NCI-H146 (cell line): ENCODE results near the gene RGS12.

Source experiments
- DNase-seq: peaks from one replicate; lab custom pipeline; 2025; lab: John Stamatoyannopoulos, UW

Gene RGS12, protein sequence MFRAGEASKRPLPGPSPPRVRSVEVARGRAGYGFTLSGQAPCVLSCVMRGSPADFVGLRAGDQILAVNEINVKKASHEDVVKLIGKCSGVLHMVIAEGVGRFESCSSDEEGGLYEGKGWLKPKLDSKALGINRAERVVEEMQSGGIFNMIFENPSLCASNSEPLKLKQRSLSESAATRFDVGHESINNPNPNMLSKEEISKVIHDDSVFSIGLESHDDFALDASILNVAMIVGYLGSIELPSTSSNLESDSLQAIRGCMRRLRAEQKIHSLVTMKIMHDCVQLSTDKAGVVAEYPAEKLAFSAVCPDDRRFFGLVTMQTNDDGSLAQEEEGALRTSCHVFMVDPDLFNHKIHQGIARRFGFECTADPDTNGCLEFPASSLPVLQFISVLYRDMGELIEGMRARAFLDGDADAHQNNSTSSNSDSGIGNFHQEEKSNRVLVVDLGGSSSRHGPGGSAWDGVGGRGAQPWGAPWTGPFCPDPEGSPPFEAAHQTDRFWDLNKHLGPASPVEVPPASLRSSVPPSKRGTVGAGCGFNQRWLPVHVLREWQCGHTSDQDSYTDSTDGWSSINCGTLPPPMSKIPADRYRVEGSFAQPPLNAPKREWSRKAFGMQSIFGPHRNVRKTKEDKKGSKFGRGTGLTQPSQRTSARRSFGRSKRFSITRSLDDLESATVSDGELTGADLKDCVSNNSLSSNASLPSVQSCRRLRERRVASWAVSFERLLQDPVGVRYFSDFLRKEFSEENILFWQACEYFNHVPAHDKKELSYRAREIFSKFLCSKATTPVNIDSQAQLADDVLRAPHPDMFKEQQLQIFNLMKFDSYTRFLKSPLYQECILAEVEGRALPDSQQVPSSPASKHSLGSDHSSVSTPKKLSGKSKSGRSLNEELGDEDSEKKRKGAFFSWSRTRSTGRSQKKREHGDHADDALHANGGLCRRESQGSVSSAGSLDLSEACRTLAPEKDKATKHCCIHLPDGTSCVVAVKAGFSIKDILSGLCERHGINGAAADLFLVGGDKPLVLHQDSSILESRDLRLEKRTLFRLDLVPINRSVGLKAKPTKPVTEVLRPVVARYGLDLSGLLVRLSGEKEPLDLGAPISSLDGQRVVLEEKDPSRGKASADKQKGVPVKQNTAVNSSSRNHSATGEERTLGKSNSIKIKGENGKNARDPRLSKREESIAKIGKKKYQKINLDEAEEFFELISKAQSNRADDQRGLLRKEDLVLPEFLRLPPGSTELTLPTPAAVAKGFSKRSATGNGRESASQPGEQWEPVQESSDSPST (N-terminal part only)

DNA sequence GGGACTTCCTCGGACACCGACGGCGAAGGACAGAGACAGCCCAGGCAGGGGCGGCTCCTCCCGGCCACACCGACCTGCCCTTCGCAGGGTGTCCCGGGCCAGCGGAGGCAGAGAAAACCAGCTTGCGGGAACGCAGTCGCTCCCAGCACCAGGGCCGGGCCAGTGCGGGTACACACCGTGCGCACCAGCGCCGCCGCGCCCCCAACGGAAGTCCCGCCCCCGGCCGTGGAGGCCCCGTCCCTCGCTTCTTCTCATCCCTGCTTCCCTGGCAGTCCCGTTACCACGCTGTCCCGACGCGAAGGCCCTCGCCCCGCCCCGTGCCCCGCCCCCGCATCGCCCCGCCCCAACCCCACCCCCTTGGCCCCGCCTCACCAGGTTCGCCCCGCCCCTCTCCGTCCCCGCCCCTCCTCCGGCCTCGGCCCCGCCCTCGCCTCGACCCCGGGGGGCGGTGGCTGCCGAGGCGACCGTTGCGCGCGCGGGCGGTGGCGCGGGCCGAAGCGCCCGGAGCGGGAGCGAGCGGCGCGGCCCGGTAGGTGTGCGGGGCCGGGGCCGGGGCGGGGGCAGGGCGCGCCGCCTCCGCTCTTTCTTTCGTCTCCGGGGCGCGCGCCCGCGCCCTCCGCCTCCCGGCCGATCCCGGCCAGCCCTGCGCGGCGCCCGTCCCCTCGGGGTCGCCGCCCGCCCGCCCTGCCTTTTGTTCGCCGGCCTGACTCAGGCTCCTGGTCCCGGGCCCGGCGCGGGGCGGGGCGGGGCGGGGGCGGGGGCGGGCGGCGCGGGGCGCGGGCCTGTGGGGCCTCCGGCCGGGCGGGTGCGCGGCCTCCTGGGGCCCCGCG, at the start of gene RGS12:
Gene RGS12, plus strand, starts transcription at position 451 of the 830 bp plus-strand sequence. CDS start 23,150 bp downstream, outside the sequence.
- peak; percentile 94 for DNase-seq

DNA sequence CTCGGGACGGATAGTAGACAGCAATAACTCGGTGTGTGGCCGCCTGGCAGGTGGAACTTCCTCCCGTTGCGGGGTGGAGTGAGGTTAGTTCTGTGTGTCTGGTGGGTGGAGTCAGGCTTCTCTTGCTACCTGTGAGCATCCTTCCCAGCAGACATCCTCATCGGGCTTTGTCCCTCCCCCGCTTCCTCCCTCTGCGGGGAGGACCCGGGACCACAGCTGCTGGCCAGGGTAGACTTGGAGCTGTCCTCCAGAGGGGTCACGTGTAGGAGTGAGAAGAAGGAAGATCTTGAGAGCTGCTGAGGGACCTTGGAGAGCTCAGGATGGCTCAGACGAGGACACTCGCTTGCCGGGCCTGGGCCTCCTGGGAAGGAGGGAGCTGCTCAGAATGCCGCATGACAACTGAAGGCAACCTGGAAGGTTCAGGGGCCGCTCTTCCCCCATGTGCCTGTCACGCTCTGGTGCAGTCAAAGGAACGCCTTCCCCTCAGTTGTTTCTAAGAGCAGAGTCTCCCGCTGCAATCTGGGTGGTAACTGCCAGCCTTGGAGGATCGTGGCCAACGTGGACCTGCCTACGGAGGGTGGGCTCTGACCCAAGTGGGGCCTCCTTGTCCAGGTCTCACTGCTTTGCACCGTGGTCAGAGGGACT, 49.6 kb upstream of the RGS12 start:
- DNase-seq = no peak

DNA sequence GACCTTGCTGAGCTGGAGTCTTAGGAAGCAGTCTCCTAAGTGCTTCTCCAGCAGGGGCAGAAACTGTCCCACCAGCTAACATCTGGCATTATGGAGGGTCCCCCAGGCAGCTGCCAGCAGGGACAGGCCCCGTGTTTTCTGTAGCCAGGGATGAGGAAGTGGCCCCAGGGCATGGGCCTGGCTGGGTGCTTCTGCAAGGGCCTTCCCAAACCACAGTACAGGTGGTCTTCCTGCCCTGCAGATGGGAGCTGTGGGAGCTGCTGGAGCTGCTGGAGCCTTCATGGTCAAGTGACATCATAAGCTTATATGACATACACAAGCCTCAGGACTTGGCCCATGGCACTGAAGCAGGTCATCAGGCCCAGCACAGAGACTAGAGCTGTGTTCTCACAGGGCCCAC, 48.8 kb upstream of the RGS12 start:
- DNase-seq = no peak

DNA sequence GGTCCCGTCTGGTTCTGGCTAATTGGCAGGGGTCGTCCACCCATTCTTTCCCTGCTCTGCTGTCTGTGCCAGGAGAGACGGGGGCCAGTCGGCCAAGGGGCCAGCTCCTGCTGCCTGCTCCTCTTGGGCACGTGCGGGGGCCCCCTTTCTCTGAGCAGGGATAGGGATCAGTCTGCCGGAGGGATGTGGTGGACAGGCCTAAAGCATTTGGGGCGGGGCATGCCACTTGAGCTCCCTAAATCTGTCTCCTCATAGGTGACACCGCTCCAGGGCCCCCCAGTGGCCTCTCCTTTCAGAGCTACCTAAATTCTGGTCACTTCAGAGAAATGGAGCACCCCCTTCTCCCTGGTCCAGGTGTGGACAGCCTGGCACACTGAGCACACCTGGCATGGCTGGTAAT, 48.1 kb upstream of the RGS12 start:
- no peak for DNase-seq

DNA sequence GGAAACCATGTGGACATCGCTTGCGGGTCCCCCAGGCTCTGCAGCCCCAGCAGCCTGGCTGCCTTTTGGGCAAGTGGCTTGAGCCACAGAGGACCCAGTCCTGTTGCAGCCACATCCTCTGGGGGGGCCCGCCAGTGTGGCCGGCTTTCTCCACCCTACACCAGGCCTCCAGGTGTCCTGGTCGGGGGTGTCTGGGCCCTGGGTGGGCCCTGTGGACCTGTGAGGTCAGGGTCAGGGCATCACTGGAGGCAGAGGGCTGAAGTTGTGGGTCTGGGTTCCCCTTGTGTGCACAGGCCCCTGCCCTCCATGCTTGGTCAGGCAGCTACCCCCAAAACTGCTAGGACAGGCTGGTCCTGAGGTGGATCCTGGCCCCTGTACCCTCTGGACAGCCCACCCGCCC, 47.1 kb upstream of the RGS12 start:
- no peak for DNase-seq

DNA sequence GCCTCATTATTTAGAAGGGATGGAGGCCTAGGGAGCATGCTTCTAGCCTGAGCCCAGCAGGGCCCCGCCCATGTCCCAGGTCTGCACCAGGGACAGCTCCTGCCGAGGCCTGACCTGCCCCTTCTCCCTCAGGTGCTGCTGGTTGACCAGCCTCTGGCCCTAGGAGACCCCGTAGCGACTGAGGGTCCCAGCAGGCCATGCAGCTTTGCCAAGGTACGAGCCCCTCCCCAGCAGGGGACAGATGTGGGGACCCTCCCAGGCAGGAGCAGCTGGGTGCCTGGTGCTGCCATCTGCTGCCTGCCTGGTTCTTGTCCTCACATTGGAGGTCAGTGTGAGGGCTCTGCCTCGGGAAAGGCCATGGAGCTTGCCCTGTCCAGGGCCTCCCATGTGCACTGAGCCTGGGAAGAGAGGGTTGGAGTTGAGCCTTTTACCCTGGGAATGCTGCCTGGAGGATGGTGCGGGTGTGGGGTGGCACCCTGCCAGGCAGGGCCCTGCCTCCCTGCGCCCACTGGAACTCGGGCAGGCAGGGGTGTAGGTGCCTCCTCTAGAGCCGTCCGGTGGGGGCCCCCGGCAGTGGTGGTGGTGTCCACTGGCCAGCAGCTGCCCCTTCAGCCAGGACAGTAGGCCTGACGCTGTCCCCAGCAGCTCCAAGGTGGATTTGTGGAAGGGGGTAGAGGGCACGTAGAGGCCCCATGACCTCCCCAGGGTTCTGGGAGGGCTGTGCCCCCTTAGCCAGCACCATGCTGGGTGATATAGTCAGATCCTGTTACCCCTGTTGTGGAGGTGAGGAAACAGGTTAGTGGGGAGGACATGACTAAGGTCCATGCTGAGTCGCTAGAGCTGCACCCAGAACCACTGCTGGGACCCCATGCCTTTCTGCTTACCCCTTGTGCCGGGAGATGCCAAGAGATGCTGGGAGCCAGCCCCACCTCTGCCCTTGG, 46.1 kb upstream of the RGS12 start:
- no peak for DNase-seq

DNA sequence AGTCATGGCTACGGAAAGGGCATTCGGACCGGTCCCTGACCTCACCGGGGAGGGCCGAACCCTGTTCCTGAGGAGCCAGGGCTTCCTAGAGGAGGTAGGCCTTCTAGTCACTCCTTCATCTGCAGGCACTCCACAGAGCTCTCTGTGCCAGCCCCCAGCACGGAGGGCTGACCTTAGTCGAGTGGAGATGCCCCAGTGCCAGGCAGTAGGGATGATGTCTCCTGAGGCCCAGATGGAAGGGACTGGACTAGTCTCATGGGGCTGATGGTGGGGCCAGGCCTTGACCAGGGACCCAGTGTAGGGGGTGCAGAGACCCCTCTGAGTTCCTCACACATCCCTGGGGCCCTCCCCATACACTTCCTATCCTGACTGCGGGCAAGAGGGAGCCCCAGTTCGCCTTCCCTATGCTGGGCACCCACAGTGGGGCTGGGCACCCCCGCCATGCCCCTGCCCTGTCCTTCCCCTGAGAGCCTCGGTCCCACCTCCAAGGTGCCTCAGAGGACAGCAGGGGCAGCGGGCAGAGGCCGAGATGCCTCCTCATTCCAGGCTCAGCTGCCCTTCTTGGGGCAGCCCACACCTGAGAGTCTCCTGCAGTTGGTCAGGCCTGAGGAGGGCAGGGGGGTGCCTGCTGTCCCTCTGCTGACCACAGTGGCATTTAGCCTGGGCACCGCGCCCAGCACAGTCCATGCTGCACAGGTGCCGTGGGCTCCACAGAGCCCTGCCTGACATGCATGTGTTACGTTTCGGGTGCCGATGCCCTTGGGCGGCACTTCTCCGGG, 45.2 kb upstream of the RGS12 start:
- DNase-seq = no peak

DNA sequence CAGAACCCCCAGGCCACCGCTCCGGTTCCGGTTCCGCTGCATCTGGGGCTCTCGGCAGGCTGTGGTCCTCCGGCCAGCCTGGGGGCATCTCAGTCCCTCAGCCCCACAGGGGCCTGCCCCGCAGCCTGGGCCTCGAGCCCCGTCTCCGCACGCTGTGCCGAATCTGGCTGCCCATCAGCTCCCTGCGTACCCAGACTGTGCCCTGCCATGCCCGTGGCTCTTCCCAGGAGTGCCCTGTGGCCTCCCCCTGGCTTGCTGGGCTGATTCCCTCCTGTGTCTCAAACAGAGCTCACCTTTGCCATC, 44.7 kb upstream of the RGS12 start:
- no peak for DNase-seq

DNA sequence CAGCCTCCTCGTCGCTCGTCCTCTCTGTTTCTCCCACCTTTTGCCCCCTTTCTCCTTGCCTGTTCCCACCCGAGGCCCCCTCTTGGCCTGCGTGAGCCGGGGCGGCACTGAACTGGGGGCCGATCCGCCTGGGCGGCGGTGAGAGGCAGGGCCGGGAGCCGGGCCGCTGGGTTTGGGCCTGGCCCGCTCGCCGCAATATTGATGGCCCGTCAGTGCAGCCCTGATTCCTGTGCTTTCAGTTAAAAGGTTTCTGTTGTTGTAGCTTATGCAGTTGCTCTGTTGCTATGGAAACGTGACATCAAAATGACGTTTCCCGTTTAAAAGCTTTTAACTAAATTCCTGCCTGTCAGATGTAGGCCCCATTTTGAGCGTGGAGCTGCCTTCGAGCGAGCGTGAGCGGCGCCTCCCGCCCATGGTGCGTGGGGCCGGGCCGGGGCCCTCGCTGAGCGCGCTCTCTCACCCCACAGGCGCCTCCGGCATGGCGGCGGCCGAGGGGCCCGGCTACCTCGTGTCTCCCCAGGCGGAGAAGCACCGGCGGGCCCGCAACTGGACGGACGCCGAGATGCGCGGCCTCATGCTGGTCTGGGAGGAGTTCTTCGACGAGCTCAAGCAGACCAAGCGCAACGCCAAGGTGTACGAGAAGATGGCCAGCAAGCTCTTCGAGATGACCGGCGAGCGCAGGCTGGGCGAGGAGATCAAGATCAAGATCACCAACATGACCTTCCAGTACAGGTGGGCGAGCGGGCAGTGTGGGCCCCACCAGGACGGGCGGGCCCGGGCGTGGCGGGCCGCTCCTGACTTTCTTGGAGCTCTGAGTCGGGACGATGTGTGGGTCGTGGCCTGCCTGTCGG, 43.8 kb upstream of the RGS12 start, which contains the start of gene MSANTD1:
Gene MSANTD1, plus strand, starts transcription at position 349 of the 851 bp plus-strand sequence. Its CDS starts 64 bp downstream, at position 413.
- no peak for DNase-seq

DNA sequence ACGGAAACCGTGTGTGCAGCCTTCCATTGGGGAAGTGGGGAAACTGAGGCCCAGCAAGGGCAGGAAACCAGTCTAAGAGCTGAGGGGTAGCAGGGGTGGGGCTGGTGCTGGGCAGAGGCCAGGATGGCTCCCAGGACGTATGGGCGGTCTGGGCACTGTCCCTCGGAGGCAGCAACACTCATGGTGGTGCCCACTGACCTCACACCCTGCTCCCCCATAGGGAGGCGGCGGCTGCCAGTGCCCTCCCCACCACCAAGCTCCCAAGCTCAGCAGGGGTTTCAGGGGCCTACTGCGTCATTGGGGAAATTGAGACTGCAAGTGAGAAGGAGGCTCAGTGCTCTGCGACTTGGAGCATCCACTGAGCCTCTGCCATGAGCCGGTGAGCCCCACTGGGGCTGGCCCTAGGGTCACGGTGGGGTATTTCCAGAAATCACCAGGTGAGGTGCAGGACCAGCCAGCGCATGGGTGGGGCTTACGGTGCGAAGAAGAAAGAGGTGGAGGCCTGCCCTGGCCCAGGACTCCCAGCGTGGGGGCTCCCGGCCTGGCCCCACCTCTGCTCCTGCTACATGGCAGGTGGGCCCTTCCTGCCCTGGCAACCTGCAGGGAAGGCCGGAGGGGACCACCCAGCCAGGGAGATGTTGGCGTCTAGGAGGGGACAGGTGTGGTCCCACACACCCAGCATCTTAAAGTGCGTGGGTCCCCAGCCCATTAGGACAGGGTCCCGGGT, 42.9 kb upstream of the RGS12 start:
- no peak for DNase-seq

DNA sequence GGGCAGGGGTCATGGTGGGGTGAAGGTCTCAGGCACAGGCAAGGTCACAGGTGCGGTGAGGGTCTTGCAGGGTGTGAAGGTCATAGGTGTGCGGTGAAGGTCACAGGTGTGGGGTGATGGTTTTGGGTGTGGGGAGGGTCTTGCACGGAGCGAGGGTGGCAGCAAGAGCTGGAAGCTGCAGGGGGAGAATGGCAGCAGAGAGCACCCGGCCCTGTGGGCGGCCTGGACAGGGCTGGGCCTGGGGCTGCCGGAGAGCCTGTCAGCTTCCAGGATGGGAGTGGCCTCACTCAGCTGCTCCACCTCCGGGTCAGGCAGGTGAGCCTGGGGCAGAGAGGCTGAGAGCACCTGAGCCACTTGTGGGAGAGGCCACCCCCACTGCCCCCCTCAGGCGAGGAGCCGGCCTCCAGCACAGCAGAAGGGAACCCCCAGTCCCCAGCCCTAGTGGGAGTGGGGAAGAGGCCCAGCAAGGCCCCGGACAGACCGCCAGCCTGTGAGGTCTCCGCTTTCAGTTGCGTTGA, 42.3 kb upstream of the RGS12 start:
- DNase-seq = no peak

DNA sequence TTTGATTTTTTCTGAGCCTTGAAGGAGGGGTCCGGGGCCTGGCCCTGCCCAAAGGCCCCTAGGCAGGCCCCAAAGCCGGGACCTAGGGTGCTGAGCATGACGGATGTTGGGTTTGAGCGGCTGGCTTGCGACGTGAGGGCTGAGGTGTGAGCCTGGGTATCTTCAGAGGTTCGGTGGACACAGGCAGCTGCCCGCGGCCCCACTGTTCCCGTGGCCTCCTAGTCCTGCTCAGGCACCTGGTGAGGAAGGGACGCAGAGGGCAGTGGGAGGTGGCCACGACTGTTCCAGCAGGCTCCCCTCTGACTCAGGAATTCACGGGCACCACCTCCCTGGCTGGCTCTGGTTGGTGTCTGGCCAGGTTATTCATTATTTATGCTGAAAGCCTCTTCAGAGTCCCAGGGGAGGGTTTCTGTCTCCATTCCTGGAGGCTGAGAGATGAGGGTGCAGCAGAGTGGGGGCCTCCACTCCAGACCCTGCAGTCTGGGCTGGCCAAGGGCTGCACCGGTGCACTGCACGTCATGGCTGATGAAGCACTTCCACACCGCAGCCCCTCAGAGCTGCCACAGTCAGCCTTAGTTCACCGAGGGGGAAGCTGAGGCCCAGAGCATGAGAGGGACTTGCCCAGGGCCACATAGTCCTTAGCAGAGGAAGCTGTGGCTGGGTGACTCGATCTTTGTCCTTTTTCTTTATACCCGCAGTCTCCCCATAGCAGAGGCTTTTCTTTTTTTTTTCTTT, 41.7 kb upstream of the RGS12 start:
- DNase-seq = no peak

DNA sequence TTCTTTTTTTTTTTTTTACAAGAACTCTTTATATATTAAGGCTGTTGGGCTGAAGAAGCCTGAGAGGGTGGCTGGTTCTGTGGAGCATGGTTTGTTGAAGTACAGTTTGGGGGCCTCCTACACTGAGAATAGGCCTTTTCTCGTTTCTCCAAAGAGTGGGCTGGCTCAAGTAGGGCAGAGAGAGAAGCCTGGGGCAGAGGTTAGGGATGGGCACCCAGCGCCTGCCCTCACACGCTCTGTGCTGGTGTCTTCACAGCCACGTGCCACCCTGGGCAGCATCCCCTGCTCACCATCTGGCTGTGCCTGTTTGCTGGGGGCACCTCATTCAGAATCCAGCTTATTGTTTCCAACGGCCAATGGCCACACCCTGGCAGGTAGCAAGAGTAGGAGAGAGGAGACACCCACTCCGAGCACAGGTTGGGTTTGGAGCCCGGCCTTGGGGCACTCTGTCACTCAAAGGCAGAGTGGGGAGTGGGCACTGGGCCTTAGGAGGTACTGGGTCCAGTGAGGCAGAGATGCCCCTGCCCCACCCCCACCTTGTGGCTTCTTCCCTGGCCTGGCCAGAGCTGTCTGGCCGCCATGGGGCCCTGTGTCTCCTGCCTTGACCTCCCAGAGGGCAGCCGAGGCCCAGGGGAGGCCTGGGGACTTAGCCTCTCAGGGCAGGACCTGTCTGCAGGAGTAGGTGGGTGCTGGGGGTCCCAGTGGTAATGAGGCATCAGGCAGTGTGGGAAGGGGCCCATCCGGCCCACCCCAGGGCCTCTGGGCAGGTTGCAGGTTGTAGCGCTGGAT, 40.9 kb upstream of the RGS12 start:
- no peak for DNase-seq

DNA sequence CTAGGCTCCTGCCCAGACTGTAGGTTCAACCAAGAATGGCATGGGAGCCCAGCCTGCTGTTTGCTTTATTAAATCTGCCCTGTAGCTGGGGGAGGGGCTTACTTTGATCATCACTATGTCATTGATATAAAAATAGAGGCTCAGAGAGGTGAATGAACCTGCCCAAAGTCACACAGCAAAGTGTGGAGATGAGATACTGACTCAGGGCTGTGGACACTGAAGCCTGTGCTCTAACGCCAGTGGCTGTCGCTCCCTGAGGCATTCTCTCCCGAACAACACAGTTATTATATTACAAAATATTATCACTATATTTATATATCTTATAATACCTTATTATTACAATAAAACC, 40.4 kb upstream of the RGS12 start:
- DNase-seq = no peak

DNA sequence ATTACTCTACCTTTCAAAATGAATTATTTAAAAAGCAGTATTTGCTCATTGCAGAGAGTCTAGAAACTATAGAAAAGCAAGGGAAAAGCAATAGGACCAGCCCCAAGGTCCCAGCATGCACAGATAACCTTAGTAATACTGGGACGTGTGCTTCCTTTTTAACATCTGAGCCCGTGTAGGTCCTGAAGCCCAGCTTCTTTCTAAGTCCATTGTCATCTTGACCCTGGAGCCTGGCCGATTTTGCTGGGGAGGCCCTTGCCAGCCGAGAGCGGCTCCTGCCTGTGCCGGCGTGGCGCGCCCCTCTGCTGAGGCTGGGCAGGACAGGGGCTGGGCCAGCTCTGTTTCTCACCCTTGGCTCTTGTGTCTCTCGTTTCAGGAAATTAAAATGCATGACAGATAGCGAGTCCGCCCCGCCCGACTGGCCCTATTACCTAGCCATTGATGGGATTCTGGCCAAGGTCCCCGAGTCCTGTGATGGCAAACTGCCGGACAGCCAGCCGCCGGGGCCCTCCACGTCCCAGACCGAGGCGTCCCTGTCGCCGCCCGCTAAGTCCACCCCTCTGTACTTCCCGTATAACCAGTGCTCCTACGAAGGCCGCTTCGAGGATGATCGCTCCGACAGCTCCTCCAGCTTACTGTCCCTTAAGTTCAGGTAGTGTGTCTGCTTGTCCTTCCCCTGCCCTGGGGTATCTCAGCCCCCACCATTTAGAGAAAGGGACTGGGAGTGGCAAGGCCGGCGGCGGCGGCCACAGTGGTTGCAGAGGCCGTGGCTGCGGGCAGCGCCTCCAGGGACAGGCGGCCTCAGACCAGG, 39.8 kb upstream of the RGS12 start:
- no peak for DNase-seq
